ENCODE results near the gene NME7. TPM values are rescaled to one million over a fixed set of nuclear protein-coding genes. Genes with fewer than 3 reads are reported as not detected.

The NME7 gene
- total RNA-seq, 2 donors from 2014 or later, result 4.1 to 4.8 TPM

- Histone ChIP-seq H3K27ac (no peak overlapping the region), H3K9ac (ENCODE audit: low read depth in 2 of 2, low read length in 2 of 2) (no peak overlapping the region), H3K9me3 (no peaks in the 10 kb centered on the region), H3K4me1 (no peaks in the 10 kb centered on the region), H3K27me3 (no peaks in the 10 kb centered on the region), H3K36me3 (peaks cover 12% of the 10 kb centered on the region), H3K4me3 (no peak overlapping the region)
- no peak for TF ChIP-seq CTCF (IDR thresholded peaks at IDR 0.05)
- intact Hi-C loops (cut with DNase I), result loop anchor here (10.0 kb wide), 1 partner anchor 490 kb away; no protein-coding TSS in a partner anchor
- DNase-seq, result no peak
These were observed 243.1 kb downstream of the NME7 start for GRCh38 chr1:169124459-169124858.

- Histone ChIP-seq H3K9me3 (no peaks in the 10 kb centered on the region), H3K27me3 (no peaks in the 10 kb centered on the region), H3K4me1 (no peaks in the 10 kb centered on the region), H3K36me3 (peaks cover 12% of the 10 kb centered on the region), H3K4me3 (no peak overlapping the region), H3K27ac (no peak overlapping the region), H3K9ac (ENCODE audit: low read depth in 2 of 2, low read length in 2 of 2) (no peak overlapping the region)
- no peak for DNase-seq
- TF ChIP-seq CTCF (IDR thresholded peaks at IDR 0.05), result no peak
- intact Hi-C loops (cut with DNase I), result loop anchor here (10.0 kb wide), 1 partner anchor 488 kb away; no protein-coding TSS in a partner anchor
These were observed 244.6 kb downstream of the NME7 start for GRCh38 chr1:169122976-169123375.

- Histone ChIP-seq H3K9me3 (no peaks in the 10 kb centered on the region), H3K4me3 (no peak overlapping the region), H3K27ac (no peak overlapping the region), H3K4me1 (no peaks in the 10 kb centered on the region), H3K36me3 (peaks cover 12% of the 10 kb centered on the region), H3K9ac (ENCODE audit: low read depth in 2 of 2, low read length in 2 of 2) (no peak overlapping the region), H3K27me3 (no peaks in the 10 kb centered on the region)
- intact Hi-C loops (cut with DNase I), result loop anchor here (10.0 kb wide), 1 partner anchor 487 kb away; no protein-coding TSS in a partner anchor
- DNase-seq, result no peak
- no peak for TF ChIP-seq CTCF (IDR thresholded peaks at IDR 0.05)
These were observed 246.3 kb downstream of the NME7 start for GRCh38 chr1:169121146-169121923.

DNA sequence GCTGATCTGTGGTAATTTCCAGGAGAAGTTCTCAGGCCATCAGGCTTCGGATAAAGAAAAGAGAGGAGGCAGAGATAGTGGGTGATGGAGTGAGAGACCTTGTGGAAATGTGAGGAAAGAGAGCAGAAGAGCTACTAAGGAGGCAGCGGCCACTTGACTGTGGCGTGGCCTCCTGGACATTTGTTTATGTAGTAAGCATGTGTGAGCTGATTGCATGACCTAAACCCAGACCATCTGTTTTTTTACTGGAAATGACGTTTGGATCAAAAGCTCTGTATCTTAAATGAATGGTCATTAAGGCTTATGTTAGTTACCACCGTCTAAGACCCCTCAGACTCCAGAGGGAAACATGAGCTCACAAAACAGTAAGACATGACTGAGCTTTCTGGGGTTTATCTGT is 247.5 kb downstream of the NME7 start:
- no peak for DNase-seq
- H3K27me3 ChIP-seq, result no peaks in the 10 kb centered on the region
- peaks cover 3% of the 10 kb centered on the region for H3K4me1 ChIP-seq
- H3K36me3 ChIP-seq, result peaks cover 6% of the 10 kb centered on the region
- intact Hi-C loops (cut with DNase I), result loop anchor here (10.0 kb wide), 1 partner anchor 485 kb away; no protein-coding TSS in a partner anchor
- no peaks in the 10 kb centered on the region for H3K9me3 ChIP-seq
- H3K9ac ChIP-seq (ENCODE audit: low read depth in 2 of 2, low read length in 2 of 2), result peak overlapping the region in 1 of 2 donors; percentile 13
- no peak for TF ChIP-seq CTCF (IDR thresholded peaks at IDR 0.05)
- no peak overlapping the region for H3K27ac ChIP-seq
- H3K4me3 ChIP-seq, result no peak overlapping the region

DNA sequence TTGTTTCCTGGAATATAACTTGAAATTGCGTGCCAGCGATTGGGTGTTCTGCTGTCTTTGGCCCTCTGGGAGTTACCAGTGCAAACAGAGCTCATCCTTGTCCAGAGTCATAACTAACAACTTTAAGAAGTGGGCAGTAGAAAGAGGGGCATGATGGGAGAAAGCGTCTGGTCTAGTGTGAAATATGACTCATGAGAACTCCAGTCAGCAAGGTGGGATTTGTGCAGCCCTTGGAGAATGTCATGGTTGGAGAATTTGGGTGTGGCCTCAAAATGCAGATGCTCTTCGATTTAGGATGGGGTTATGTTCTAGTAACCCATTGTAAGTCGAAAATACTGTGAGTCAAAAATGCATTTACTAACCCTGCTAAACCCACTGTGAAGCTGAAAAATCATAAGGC is 248.2 kb downstream of the NME7 start:
- no peak overlapping the region for H3K27ac ChIP-seq
- no peaks in the 10 kb centered on the region for H3K36me3 ChIP-seq
- H3K4me1 ChIP-seq, result peaks cover 3% of the 10 kb centered on the region

More for the DNA sequence above, 248.2 kb downstream of the NME7 start:
- Histone ChIP-seq H3K27me3 (no peaks in the 10 kb centered on the region), H3K4me3 (no peak overlapping the region), H3K9me3 (no peaks in the 10 kb centered on the region), H3K9ac (ENCODE audit: low read depth in 2 of 2, low read length in 2 of 2) (peak overlapping the region in 1 of 2 donors; percentile 13)
- TF ChIP-seq CTCF (IDR thresholded peaks at IDR 0.05), result no peak
- intact Hi-C loops (cut with DNase I), result no loop called here
- DNase-seq, result no peak
